ENCODE results near the gene OR4C11. TPM values are rescaled to one million over a fixed set of nuclear protein-coding genes. Genes with fewer than 3 reads are reported as not detected.

The OR4C11 gene
- total and polyA plus RNA-seq, 7 experiments from 2014 or later: not detected

- no peaks in the 10 kb centered on the region for H3K36me3 ChIP-seq (ENCODE audit: control insufficient read depth in 2 of 3, insufficient read depth in 3 of 3, low read length in 3 of 3)
- DNase-seq (no peak), ATAC-seq (no peak)
- CTCF ChIA-PET: no interaction called here
- H3K27me3 ChIP-seq (ENCODE audit: control insufficient read depth in 2 of 2, insufficient read depth in 2 of 2, low read length in 2 of 2): no peaks in the 10 kb centered on the region
- H3K27ac ChIP-seq (ENCODE audit: low read depth, low read length): no peak within 1 kb of the TSS
- Mint-ChIP-seq H3K36me3 (peaks cover 0 to under 1% (median 0%) of the 10 kb centered on the region in 5 donors), H3K27me3 (no peaks in the 10 kb centered on the region), H3K27ac (no peak within 1 kb of the TSS), H3K4me1 (no peaks in the 10 kb centered on the region), H3K9me3 (peaks cover 2 to 30% (median 14%) of the 10 kb centered on the region in 11 donors), H3K4me3 (no peak within 1 kb of the TSS)
- intact Hi-C loops (cut with micrococcal nuclease): no loop called here
- H3K4me3 ChIP-seq (ENCODE audit: low read length): no peak within 1 kb of the TSS
- POLR2A ChIA-PET: no interaction called here
- no peaks in the 10 kb centered on the region for H3K9me3 ChIP-seq (ENCODE audit: control insufficient read depth in 2 of 3, low read length in 3 of 3)
- H3K4me1 ChIP-seq (ENCODE audit: control insufficient read depth in 2 of 2, insufficient read depth in 2 of 2, low read length in 2 of 2): no peaks in the 10 kb centered on the region
These were observed 35.6 kb downstream of the OR4C11 start, which contains the start of gene OR4C16 for GRCh38 chr11:55571828-55572227. OR4C16 (plus strand) TSS chr11:55572128; CDS start chr11:55572128, 0 bp downstream.

- no peak within 1 kb of the TSS for H3K4me3 ChIP-seq (ENCODE audit: low read length)
- H3K36me3 ChIP-seq (ENCODE audit: control insufficient read depth in 2 of 3, insufficient read depth in 3 of 3, low read length in 3 of 3): no peaks in the 10 kb centered on the region
- ATAC-seq: no peak
- no peaks in the 10 kb centered on the region for H3K4me1 ChIP-seq (ENCODE audit: control insufficient read depth in 2 of 2, insufficient read depth in 2 of 2, low read length in 2 of 2)
- Mint-ChIP-seq H3K27ac (no peak within 1 kb of the TSS), H3K27me3 (no peaks in the 10 kb centered on the region), H3K4me3 (no peak within 1 kb of the TSS), H3K36me3 (peaks cover 0 to 4% (median 0%) of the 10 kb centered on the region in 5 donors), H3K4me1 (no peaks in the 10 kb centered on the region), H3K9me3 (peaks cover 3 to 30% (median 19%) of the 10 kb centered on the region in 11 donors)
- ChIA-PET CTCF (no interaction called here), POLR2A (no interaction called here)
- no peak for DNase-seq
- H3K27ac ChIP-seq (ENCODE audit: low read depth, low read length): no peak within 1 kb of the TSS
- no peaks in the 10 kb centered on the region for H3K27me3 ChIP-seq (ENCODE audit: control insufficient read depth in 2 of 2, insufficient read depth in 2 of 2, low read length in 2 of 2)
- H3K9me3 ChIP-seq (ENCODE audit: control insufficient read depth in 2 of 3, low read length in 3 of 3): peaks cover 0 to 7% (median 0%) of the 10 kb centered on the region in 3 experiments
- intact Hi-C loops (cut with micrococcal nuclease): loop anchor here in 1 of 2 donors (10.0 kb wide), 1 partner anchor 59 kb away; no protein-coding TSS in a partner anchor
These were observed 53.3 kb downstream of the OR4C11 start, which contains the start of gene OR4C15 for GRCh38 chr11:55554169-55554568. OR4C15 (plus strand) TSS chr11:55554469; CDS start chr11:55554469, 0 bp downstream.

Other genes starting within 250 kb of the OR4C11 start
- gene OR4A15, start 239.7 kb downstream of the OR4C11 start, total RNA-seq: not detected
- gene OR4A15, start 239.7 kb downstream of the OR4C11 start, polyA plus RNA-seq: not detected
- gene OR4C15, start 53.2 kb downstream of the OR4C11 start, total RNA-seq: not detected
- not detected for gene OR4C15, start 53.2 kb downstream of the OR4C11 start, polyA plus RNA-seq
- gene OR4C16, start 35.5 kb downstream of the OR4C11 start, total RNA-seq: not detected
- not detected for gene OR4C16, start 35.5 kb downstream of the OR4C11 start, polyA plus RNA-seq
- not detected for gene OR4P4, start 27.5 kb upstream of the OR4C11 start, total RNA-seq
- gene OR4P4, start 27.5 kb upstream of the OR4C11 start, polyA plus RNA-seq: not detected
- not detected for gene OR4S2, start 40.7 kb upstream of the OR4C11 start, total RNA-seq
- not detected for gene OR4S2, start 40.7 kb upstream of the OR4C11 start, polyA plus RNA-seq
- not detected for gene OR4C6, start 54.6 kb upstream of the OR4C11 start, total RNA-seq
- gene OR4C6, start 54.6 kb upstream of the OR4C11 start, polyA plus RNA-seq: not detected
- gene OR5D13, start 165.8 kb upstream of the OR4C11 start, total RNA-seq: not detected
- gene OR5D13, start 165.8 kb upstream of the OR4C11 start, polyA plus RNA-seq: not detected
- gene OR5D14, start 187.9 kb upstream of the OR4C11 start, total RNA-seq: not detected
- gene OR5D14, start 187.9 kb upstream of the OR4C11 start, polyA plus RNA-seq: not detected
- gene OR5L1, start 203.7 kb upstream of the OR4C11 start, total RNA-seq: not detected
- gene OR5L1, start 203.7 kb upstream of the OR4C11 start, polyA plus RNA-seq: not detected
- gene OR5D18, start 212.0 kb upstream of the OR4C11 start, total RNA-seq: not detected
- gene OR5D18, start 212.0 kb upstream of the OR4C11 start, polyA plus RNA-seq: not detected
- gene OR5L2, start 219.6 kb upstream of the OR4C11 start, total RNA-seq: not detected
- gene OR5L2, start 219.6 kb upstream of the OR4C11 start, polyA plus RNA-seq: not detected
- gene OR5D16, start 231.1 kb upstream of the OR4C11 start, total RNA-seq: not detected
- gene OR5D16, start 231.1 kb upstream of the OR4C11 start, polyA plus RNA-seq: not detected